ENCODE measurements around the gene WDR88. TPM values are rescaled to one million over a fixed set of nuclear protein-coding genes. Genes with fewer than 3 reads are reported as not detected.

The WDR88 gene
- total RNA-seq, result under 1 TPM in 1 of 2 donors, not detected in 1; 0.58 TPM

- H3K27me3 Mint-ChIP-seq, result no peaks in the 10 kb centered on the region
- no peak for ATAC-seq (replicated peaks)
- peaks cover 5% of the 10 kb centered on the region for H3K4me1 Mint-ChIP-seq
- H3K36me3 Mint-ChIP-seq (ENCODE audit: low read depth), result peaks cover 35% of the 10 kb centered on the region
- peak within 1 kb of the TSS; percentile 78 for H3K27ac Mint-ChIP-seq
- no peak within 1 kb of the TSS for H3K4me3 Mint-ChIP-seq
- no peaks in the 10 kb centered on the region for H3K9me3 Mint-ChIP-seq
Observed at GRCh38 chr19:33132021-33132420, at the start of gene WDR88. Gene WDR88 (plus strand): TSS chr19:33132114. CDS start chr19:33132170, 56 bp downstream.

GRCh38 chr19:33085570-33086128 is 46.3 kb upstream of the WDR88 start:
- no peak for ATAC-seq (replicated peaks)
- Mint-ChIP-seq H3K27ac (peak overlapping the region; percentile 28), H3K9me3 (no peaks in the 10 kb centered on the region), H3K4me3 (no peak overlapping the region), H3K4me1 (peaks cover 15% of the 10 kb centered on the region), H3K27me3 (no peaks in the 10 kb centered on the region), H3K36me3 (ENCODE audit: low read depth) (peaks cover 41% of the 10 kb centered on the region)

DNA sequence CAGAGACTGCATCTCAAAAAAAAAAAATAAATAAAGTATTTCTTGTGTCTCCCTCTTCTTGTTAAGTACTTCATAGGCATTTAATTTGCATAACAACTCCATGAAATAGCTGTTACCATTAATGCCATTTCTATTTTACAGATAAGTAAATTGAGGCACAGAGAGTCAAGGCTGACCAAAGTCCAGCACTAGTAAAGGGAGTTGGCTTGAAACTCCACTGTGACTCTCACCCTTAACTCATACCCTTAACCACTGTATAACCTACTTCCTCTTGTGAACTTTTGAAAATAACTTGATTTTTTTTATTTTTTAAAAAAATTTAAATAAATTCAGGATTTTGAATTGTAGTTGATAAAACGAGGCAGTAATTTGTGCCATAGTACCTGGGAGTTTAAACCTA is 45.0 kb upstream of the WDR88 start:
- peaks cover 6% of the 10 kb centered on the region for H3K4me1 Mint-ChIP-seq
- H3K9me3 Mint-ChIP-seq, result no peaks in the 10 kb centered on the region
- H3K27me3 Mint-ChIP-seq, result no peaks in the 10 kb centered on the region
- peaks cover 47% of the 10 kb centered on the region for H3K36me3 Mint-ChIP-seq (ENCODE audit: low read depth)
- ATAC-seq (replicated peaks), result no peak
- no peak overlapping the region for H3K4me3 Mint-ChIP-seq
- no peak overlapping the region for H3K27ac Mint-ChIP-seq

GRCh38 chr19:33089010-33089409 is 42.9 kb upstream of the WDR88 start:
- ATAC-seq (replicated peaks), result no peak
- no peak overlapping the region for H3K4me3 Mint-ChIP-seq
- peaks cover 67% of the 10 kb centered on the region for H3K36me3 Mint-ChIP-seq (ENCODE audit: low read depth)
- H3K27ac Mint-ChIP-seq, result no peak overlapping the region
- peaks cover 4% of the 10 kb centered on the region for H3K4me1 Mint-ChIP-seq
- no peaks in the 10 kb centered on the region for H3K27me3 Mint-ChIP-seq
- no peaks in the 10 kb centered on the region for H3K9me3 Mint-ChIP-seq

- Mint-ChIP-seq H3K4me3 (no peak overlapping the region), H3K4me1 (peaks cover 4% of the 10 kb centered on the region), H3K27ac (no peak overlapping the region), H3K36me3 (ENCODE audit: low read depth) (peaks cover 79% of the 10 kb centered on the region), H3K27me3 (no peaks in the 10 kb centered on the region), H3K9me3 (no peaks in the 10 kb centered on the region)
- no peak for ATAC-seq (replicated peaks)
Observed at GRCh38 chr19:33090179-33090578, 41.7 kb upstream of the WDR88 start.

- ATAC-seq (replicated peaks), result no peak
- Mint-ChIP-seq H3K27me3 (no peaks in the 10 kb centered on the region), H3K4me1 (peaks cover 9% of the 10 kb centered on the region), H3K4me3 (no peak overlapping the region), H3K9me3 (no peaks in the 10 kb centered on the region), H3K27ac (no peak overlapping the region), H3K36me3 (ENCODE audit: low read depth) (peaks cover 100% of the 10 kb centered on the region)
Observed at GRCh38 chr19:33093420-33094210, 38.3 kb upstream of the WDR88 start.

DNA sequence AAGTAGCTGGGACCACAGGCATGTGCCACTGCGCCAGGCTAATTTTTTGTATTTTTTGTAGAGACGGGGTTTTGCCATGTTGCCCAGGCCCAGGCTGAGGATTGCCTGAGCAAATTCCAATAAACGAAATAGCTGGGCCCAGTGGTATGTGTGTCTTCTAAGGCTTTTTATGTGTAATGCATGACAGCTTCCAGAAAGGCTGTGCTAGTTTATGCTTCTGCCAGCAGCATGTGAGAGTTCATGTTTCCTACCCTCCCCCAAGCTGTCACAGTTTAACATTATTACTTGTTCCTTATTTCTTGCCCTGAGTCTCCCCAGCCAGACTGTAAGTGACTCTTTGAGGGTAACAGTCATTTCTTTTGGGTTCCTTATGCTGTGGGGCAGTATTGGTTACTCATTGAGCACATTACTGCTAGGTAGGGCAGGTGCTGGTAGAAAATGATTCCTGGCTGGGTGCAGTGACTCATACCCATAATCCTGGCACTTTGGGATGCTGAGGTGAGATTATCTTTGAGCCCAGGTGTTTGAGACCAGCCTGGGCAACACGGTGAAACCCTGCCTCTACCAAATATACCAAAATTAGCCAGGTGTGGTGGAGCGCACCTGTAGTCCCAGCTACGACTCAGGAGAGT is 37.4 kb upstream of the WDR88 start:
- Mint-ChIP-seq H3K9me3 (no peaks in the 10 kb centered on the region), H3K36me3 (ENCODE audit: low read depth) (peaks cover 100% of the 10 kb centered on the region), H3K27me3 (no peaks in the 10 kb centered on the region), H3K4me1 (peaks cover 5% of the 10 kb centered on the region), H3K27ac (no peak overlapping the region), H3K4me3 (no peak overlapping the region)
- ATAC-seq (replicated peaks), result no peak

DNA sequence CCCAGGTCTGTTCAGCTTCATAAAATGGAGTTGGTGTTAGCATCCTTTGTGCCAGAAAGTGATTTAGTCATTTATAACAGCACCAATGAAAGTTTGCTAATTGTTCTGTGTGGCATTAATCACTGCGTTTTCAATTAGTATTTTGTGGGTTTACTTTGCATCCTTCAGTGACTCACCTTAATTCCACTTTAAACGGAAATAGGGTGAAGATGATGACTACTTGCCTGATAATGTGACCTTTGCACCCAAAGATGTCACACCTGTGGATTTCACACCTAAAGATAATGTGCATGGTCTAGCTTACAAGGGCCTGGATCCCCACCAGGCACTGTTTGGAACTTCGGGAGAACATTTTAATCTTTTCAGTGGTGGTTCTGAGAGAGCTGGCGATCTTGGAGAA is 35.9 kb upstream of the WDR88 start:
- H3K27me3 Mint-ChIP-seq, result no peaks in the 10 kb centered on the region
- H3K27ac Mint-ChIP-seq, result no peak overlapping the region
- peaks cover 100% of the 10 kb centered on the region for H3K36me3 Mint-ChIP-seq (ENCODE audit: low read depth)
- no peak overlapping the region for H3K4me3 Mint-ChIP-seq
- peak; percentile 46 for ATAC-seq (replicated peaks)
- peaks cover 5% of the 10 kb centered on the region for H3K4me1 Mint-ChIP-seq
- H3K9me3 Mint-ChIP-seq, result no peaks in the 10 kb centered on the region

DNA sequence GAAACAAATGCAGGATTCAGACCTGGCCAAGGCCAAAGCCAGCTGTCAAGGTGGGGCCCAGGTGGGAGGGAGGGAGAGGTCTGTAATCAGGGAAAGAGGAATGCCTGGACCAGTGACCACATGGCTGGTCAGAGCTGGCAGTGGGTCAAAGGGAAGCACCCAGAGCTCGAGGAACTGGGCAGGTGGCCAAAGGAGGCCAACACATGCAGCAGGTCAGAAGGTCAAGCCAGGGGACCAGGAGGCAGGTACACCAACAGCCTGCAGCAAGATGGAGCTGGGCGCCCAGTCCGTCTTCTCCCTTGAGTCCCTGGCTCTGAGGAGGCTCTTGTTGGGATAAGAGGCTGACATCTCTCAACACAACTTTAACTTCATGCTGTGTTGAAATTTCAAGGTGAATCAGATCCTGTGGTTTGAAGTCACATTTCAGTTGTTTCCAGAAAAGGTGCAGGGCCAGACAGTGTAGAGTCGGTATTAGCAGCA is 33.8 kb upstream of the WDR88 start:
- H3K27ac Mint-ChIP-seq, result no peak overlapping the region
- H3K4me3 Mint-ChIP-seq, result no peak overlapping the region
- ATAC-seq (replicated peaks), result no peak
- H3K4me1 Mint-ChIP-seq, result peaks cover 5% of the 10 kb centered on the region
- H3K27me3 Mint-ChIP-seq, result no peaks in the 10 kb centered on the region
- peaks cover 100% of the 10 kb centered on the region for H3K36me3 Mint-ChIP-seq (ENCODE audit: low read depth)
- no peaks in the 10 kb centered on the region for H3K9me3 Mint-ChIP-seq

DNA sequence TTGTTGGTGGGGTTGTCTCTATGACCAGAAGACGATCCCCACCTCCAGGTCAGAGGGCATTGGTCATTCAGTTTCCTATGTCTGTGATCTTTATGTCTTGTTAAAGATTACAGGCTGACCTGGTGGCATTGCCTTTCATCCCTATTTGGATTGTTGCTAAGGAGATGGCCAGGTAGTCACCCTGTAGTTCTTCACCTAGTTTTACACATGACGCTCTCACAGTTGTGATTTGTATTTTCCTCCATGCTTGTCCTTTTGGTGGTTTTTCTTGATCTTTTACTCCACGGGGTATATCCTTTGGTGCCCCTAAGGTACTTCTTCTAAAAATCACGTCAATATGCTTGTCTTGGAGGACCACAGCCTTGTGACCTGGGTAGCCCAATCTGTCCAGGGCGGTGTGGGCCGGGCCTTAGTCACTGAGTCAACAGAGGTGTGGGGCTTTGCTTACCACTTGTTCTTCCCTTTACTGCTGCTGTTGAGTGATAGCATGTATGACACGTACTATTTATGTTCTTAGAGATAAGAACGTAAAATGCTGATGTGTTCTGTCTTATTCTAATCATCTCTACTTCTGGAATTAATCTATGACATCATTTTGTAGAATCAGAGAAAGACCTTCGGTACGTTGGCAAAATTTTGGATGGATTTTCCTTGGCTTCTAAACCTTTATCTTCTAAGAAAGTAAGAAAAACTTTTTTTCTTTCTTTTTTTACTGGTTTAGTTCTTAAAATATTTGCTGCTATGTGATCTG is 30.8 kb upstream of the WDR88 start:
- Mint-ChIP-seq H3K27me3 (no peaks in the 10 kb centered on the region), H3K27ac (peak overlapping the region; percentile 20), H3K4me1 (peaks cover 3% of the 10 kb centered on the region), H3K36me3 (ENCODE audit: low read depth) (peaks cover 91% of the 10 kb centered on the region), H3K9me3 (no peaks in the 10 kb centered on the region), H3K4me3 (no peak overlapping the region)
- ATAC-seq (replicated peaks), result no peak

DNA sequence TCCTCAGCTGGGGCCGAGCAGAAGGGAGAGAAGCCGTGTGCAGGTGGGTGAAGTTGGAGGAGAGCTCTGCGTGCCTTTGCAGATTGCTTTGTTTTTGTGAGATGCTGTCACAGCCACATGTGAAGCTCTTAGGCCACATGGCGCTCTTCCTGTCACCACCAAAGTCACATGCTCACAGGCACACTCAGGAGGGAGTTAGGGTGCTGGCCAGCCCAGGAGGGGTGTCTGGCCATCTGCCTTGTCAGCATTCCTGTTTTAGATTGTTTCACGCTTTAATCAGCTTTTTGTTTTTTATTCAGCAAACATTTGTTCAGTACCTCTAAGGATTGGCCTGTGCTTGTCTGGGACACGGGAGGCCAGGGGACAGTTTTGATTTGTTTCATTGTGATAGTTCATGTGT is 29.0 kb upstream of the WDR88 start:
- H3K27ac Mint-ChIP-seq, result peak overlapping the region; percentile 36
- H3K4me3 Mint-ChIP-seq, result no peak overlapping the region
- H3K27me3 Mint-ChIP-seq, result no peaks in the 10 kb centered on the region
- peaks cover 89% of the 10 kb centered on the region for H3K36me3 Mint-ChIP-seq (ENCODE audit: low read depth)
- H3K4me1 Mint-ChIP-seq, result no peaks in the 10 kb centered on the region
- no peaks in the 10 kb centered on the region for H3K9me3 Mint-ChIP-seq
- no peak for ATAC-seq (replicated peaks)

DNA sequence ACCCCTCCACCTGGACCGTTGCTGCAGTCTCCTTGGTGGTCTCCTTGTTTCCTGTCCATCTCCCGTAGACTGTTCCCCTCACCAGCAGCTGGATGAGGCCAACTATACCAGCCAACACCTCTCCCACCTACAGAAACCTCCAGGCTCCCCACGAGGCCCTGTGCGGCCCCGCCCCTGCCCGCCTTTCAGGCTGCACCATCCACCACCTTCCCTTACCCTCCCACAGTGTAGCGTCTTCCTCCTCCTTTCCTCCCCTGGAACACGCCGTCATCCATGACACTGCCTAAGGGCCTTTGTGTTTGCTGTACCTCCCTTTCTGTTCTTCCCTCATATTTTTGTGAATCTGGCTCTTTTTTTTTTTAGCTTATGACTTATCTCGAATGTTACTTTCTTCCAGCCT is 23.8 kb upstream of the WDR88 start:
- peaks cover 4% of the 10 kb centered on the region for H3K4me1 Mint-ChIP-seq
- H3K27me3 Mint-ChIP-seq, result no peaks in the 10 kb centered on the region
- H3K4me3 Mint-ChIP-seq, result no peak overlapping the region
- peaks cover 82% of the 10 kb centered on the region for H3K36me3 Mint-ChIP-seq (ENCODE audit: low read depth)
- no peaks in the 10 kb centered on the region for H3K9me3 Mint-ChIP-seq
- ATAC-seq (replicated peaks), result no peak
- no peak overlapping the region for H3K27ac Mint-ChIP-seq

- Mint-ChIP-seq H3K4me1 (peaks cover 4% of the 10 kb centered on the region), H3K9me3 (no peaks in the 10 kb centered on the region), H3K27ac (peak overlapping the region; percentile 48), H3K4me3 (no peak overlapping the region), H3K36me3 (ENCODE audit: low read depth) (peaks cover 84% of the 10 kb centered on the region), H3K27me3 (no peaks in the 10 kb centered on the region)
- no peak for ATAC-seq (replicated peaks)
Observed at GRCh38 chr19:33110137-33110910, 21.6 kb upstream of the WDR88 start.

GRCh38 chr19:33111587-33111986 is 20.3 kb upstream of the WDR88 start:
- H3K4me3 Mint-ChIP-seq, result no peak overlapping the region
- H3K4me1 Mint-ChIP-seq, result peaks cover 4% of the 10 kb centered on the region
- peaks cover 92% of the 10 kb centered on the region for H3K36me3 Mint-ChIP-seq (ENCODE audit: low read depth)

More at GRCh38 chr19:33111587-33111986, 20.3 kb upstream of the WDR88 start:
- ATAC-seq (replicated peaks), result no peak
- no peak overlapping the region for H3K27ac Mint-ChIP-seq
- H3K9me3 Mint-ChIP-seq, result no peaks in the 10 kb centered on the region
- H3K27me3 Mint-ChIP-seq, result no peaks in the 10 kb centered on the region
